GM12872 (cell line): ENCODE results near the gene PRAC2.

Source experiments
- CTCF ChIP-seq: IDR thresholded peaks from 3 replicates; pipeline ENCODE4 v1.5.1; 2011; ENCODE audit warnings: low read depth, mild to moderate bottlenecking, low read length, moderate library complexity; ENCODE audit not compliant: insufficient read depth

Gene PRAC2

GRCh38 chr17:48727415-48728175 is 4.6 kb downstream of the PRAC2 start:
- TF ChIP-seq CTCF, result no peak

DNA sequence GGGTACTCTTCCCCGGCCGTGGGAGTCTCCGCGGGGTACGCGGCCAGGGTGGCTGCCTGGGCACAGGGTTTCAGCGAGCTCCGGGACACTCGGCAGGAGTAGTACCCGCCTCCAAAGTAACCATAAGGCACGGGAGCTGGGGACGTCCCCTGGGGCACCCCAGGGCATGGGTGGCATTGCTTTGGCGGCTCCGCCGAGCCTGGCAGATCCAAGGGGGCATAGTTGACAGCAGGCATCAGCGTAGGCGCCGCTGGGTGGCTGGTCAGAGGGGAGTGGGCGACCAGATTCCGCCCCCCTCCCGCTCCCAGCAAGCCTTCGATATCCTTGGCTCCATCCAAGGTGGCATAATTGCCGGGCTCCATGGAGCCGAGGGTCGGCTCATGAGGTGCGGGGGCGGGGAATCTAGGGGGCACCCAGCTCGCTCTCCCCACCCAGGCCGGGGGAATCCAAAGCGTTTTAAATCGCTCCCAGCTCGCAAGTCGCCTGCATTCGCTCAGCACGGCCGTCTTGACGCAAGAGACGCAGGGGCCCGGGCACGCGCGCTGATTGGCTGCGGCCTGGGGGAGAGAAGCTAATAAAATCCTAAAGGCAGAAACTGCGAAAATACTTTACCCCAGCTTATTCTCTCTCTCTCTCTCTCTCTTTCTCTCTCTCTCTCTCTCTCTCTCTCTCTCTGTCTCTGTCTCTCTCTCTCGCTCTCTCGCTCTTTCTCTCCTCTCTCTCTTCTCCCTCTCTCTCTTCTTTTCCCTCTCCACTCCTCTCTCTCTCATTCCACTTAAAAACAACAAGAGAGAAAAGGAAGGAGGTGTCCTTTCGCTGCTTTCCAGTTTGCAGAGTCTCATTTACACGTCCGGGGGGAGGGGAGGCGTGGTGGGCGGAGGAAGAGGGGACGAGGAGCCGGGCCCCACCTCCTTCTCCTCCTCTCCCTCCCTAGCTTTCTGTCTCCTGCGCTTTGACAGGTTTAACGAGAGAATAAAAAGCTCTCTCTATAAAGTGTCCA is 5.5 kb downstream of the PRAC2 start, which contains the start of gene HOXB13:
HOXB13 (minus strand) TSS at position 519 of the 1,000 bp plus-strand sequence; CDS start at position 362, 157 bp downstream.
- no peak for TF ChIP-seq CTCF

GRCh38 chr17:48729335-48730239 is 6.6 kb downstream of the PRAC2 start:
- no peak for TF ChIP-seq CTCF

DNA sequence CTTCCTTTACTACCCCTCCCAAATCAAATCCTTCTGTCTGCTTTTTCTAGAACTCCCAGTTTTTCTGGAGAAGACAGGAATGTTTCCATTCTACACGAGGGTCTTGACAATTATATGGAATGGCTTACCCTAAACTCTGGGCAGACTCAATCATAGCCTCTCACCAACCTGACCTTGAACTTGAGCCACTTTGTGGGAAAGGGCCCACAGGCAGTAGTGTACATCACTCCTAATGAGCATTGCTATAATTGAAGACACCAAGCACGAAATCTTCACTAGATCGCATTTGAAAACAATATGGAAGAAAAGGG is 7.2 kb downstream of the PRAC2 start:
- no peak for TF ChIP-seq CTCF

GRCh38 chr17:48731355-48731754 is 8.4 kb downstream of the PRAC2 start:
- no peak for TF ChIP-seq CTCF

GRCh38 chr17:48732688-48733629 is 10.0 kb downstream of the PRAC2 start:
- no peak for TF ChIP-seq CTCF
